Gastroesophageal sphincter (tissue), 3 donors: ENCODE measurements around the gene F2.

Experiments used
- CTCF ChIP-seq, 4 experiments: fragments of 200-600 bp in 2 of 4; fragments of 450-650 bp in 2 of 4; sonication (generic) in 1 of 4; IDR thresholded peaks; one replicate each; pipeline ENCODE4 v1.5.1; 2017 to 2019; ENCODE audit warnings: antibody characterized with exemption in 4 of 4, mild to moderate bottlenecking in 2 of 4, moderate library complexity in 2 of 4
- POLR2A ChIP-seq, 2 donors: fragments of 450-650 bp; IDR thresholded peaks; one replicate each; pipeline ENCODE4 v1.6.1; 2017; ENCODE audit warnings: antibody characterized with exemption in 2 of 2, mild to moderate bottlenecking in 2 of 2, moderate library complexity in 1 of 2

- TF ChIP-seq POLR2A (IDR thresholded peaks at IDR 0.05): no peak
- no peak for TF ChIP-seq CTCF (IDR thresholded peaks at IDR 0.05)
These were observed 46.6 kb upstream of the F2 start for GRCh38 chr11:46672381-46672839.
